HEK293 (cell line): ENCODE results near the gene LAMC3.

ENCODE experiments used
- CTCF ChIA-PET: fragments of 350-600 bp; formaldehyde crosslinking; extraction: SDS; loops from one replicate; lab custom pipeline; 2021; ENCODE audit warnings: antibody characterized with exemption; lab: Yijun Ruan, JAX
- POLR2A ChIA-PET: fragments of 300-600 bp; formaldehyde crosslinking; extraction: SDS; loops from one replicate; lab custom pipeline; 2020; ENCODE audit warnings: antibody characterized with exemption, inconsistent platforms; lab: Yijun Ruan, JAX
- H3K27ac ChIP-seq: fragments of 200-500 bp; sonication (Bioruptor generic); 2 replicates; pipeline ENCODE4 v1.5.1; 2014; ENCODE audit warnings: low read depth, low read length, control low read depth, inconsistent platforms; ENCODE audit errors: extremely low read depth
- H3K36me3 ChIP-seq, 2 experiments: fragments of 200-500 bp in 1 of 2; sonication (Bioruptor generic) in 1 of 2; 1 replicate in 1 of 2; 2 replicates in 1 of 2; pipeline ENCODE4 v1.5.1; 2014 to 2017; ENCODE audit warnings: inconsistent platforms in 2 of 2, low read length in 2 of 2; ENCODE audit not compliant: control insufficient read depth in 2 of 2, insufficient read depth in 1 of 2
- H3K4me1 ChIP-seq: fragments of 200-500 bp; sonication (Bioruptor generic); 2 replicates; pipeline ENCODE4 v1.5.1; 2014; ENCODE audit warnings: mild to moderate bottlenecking, low read length, inconsistent platforms; ENCODE audit not compliant: control insufficient read depth, insufficient read depth
- H3K4me3 ChIP-seq: 2 replicates; pipeline ENCODE4 v1.5.1; 2011; ENCODE audit warnings: low read depth, mild to moderate bottlenecking, control low read depth, low read length, moderate library complexity
- H3K9me3 ChIP-seq: fragments of 200-500 bp; sonication (Bioruptor generic); 2 replicates; pipeline ENCODE4 v1.5.1; 2014; ENCODE audit warnings: low read depth, low read length, inconsistent platforms; ENCODE audit not compliant: control insufficient read depth, insufficient read depth
- BCL11B ChIP-seq: fragments of 450-650 bp; formaldehyde crosslinking; IDR thresholded peaks from 2 replicates; pipeline ENCODE4 v1.5.1; 2016; ENCODE audit warnings: low read depth, missing biosample characterization, missing genetic modification characterization
- EGR2 ChIP-seq: fragments of 450-650 bp; formaldehyde crosslinking; IDR thresholded peaks from 2 replicates; pipeline ENCODE4 v1.5.1; 2016; ENCODE audit warnings: low read depth, missing biosample characterization, missing genetic modification characterization
- OSR2 ChIP-seq: fragments of 450-650 bp; formaldehyde crosslinking; IDR thresholded peaks from 2 replicates; pipeline ENCODE4 v1.5.1; 2016; ENCODE audit warnings: missing biosample characterization, missing genetic modification characterization
- PRDM10 ChIP-seq: fragments of 450-650 bp; formaldehyde crosslinking; IDR thresholded peaks from 2 replicates; pipeline ENCODE4 v1.5.1; 2016; ENCODE audit warnings: missing biosample characterization, missing genetic modification characterization
- ZBTB10 ChIP-seq: fragments of 450-650 bp; formaldehyde crosslinking; IDR thresholded peaks from 2 replicates; pipeline ENCODE4 v1.5.1; 2016; ENCODE audit warnings: missing biosample characterization, missing genetic modification characterization
- ZFP41 ChIP-seq: fragments of 450-650 bp; formaldehyde crosslinking; IDR thresholded peaks from 2 replicates; pipeline ENCODE4 v1.5.1; 2016; ENCODE audit warnings: missing biosample characterization, missing genetic modification characterization, borderline replicate concordance
- ZNF280C ChIP-seq: fragments of 450-650 bp; formaldehyde crosslinking; IDR thresholded peaks from 2 replicates; pipeline ENCODE4 v1.5.1; 2016; ENCODE audit warnings: missing biosample characterization, missing genetic modification characterization
- ZNF354C ChIP-seq: fragments of 450-650 bp; formaldehyde crosslinking; IDR thresholded peaks from 2 replicates; pipeline ENCODE4 v1.5.1; 2016; ENCODE audit warnings: missing biosample characterization, missing genetic modification characterization, low read depth, borderline replicate concordance
- ZNF366 ChIP-seq: fragments of 450-650 bp; formaldehyde crosslinking; conservative IDR thresholded peaks from 2 replicates; pipeline ENCODE4 v1.5.1; 2016; ENCODE audit warnings: missing biosample characterization, missing genetic modification characterization
- ZNF510 ChIP-seq: fragments of 450-650 bp; formaldehyde crosslinking; IDR thresholded peaks from 2 replicates; pipeline ENCODE4 v1.5.1; 2018; ENCODE audit warnings: mild to moderate bottlenecking, missing genetic modification characterization, missing biosample characterization; ENCODE audit not compliant: insufficient replicate concordance
- ZNF513 ChIP-seq: fragments of 450-650 bp; IDR thresholded peaks from 2 replicates; pipeline ENCODE4 v1.5.1; 2018; ENCODE audit warnings: missing biosample characterization, missing genetic modification characterization
- ZNF544 ChIP-seq: fragments of 450-650 bp; formaldehyde crosslinking; IDR thresholded peaks from 2 replicates; pipeline ENCODE4 v1.5.0; 2017; ENCODE audit warnings: missing biosample characterization, missing genetic modification characterization
- ZNF561 ChIP-seq: fragments of 450-650 bp; IDR thresholded peaks from 2 replicates; pipeline ENCODE4 v1.5.1; 2018; ENCODE audit warnings: missing biosample characterization, missing genetic modification characterization, borderline replicate concordance
- ZNF571 ChIP-seq: fragments of 450-650 bp; formaldehyde crosslinking; IDR thresholded peaks from 2 replicates; pipeline ENCODE4 v1.5.0; 2017; ENCODE audit warnings: missing biosample characterization, missing genetic modification characterization
- ZNF621 ChIP-seq: fragments of 450-650 bp; formaldehyde crosslinking; IDR thresholded peaks from 2 replicates; pipeline ENCODE4 v1.5.1; 2017; ENCODE audit warnings: missing biosample characterization, missing genetic modification characterization
- ZNF830 ChIP-seq: fragments of 450-650 bp; IDR thresholded peaks from 2 replicates; pipeline ENCODE4 v1.5.0; 2018; ENCODE audit warnings: missing biosample characterization, missing genetic modification characterization, low read depth, mild to moderate bottlenecking, moderate library complexity
- ZSCAN23 ChIP-seq: fragments of 450-650 bp; formaldehyde crosslinking; IDR thresholded peaks from 2 replicates; pipeline ENCODE4 v1.5.1; 2016; ENCODE audit warnings: missing biosample characterization, missing genetic modification characterization

The LAMC3 gene

GRCh38 chr9:131062969-131063368, 54.0 kb downstream of the LAMC3 start (continued):
- no peak for TF ChIP-seq PRDM10 (tag by site-specific recombination)
- TF ChIP-seq ZNF354C (tag by site-specific recombination), result no peak
- TF ChIP-seq ZNF510 (tag by site-specific recombination), result no peak
- no peak for TF ChIP-seq EGR2 (tag by site-specific recombination)

- POLR2A ChIA-PET, result no interaction called here
- no peaks in the 10 kb centered on the region for H3K9me3 ChIP-seq
- TF ChIP-seq ZNF621, result no peak
- TF ChIP-seq OSR2 (tag by site-specific recombination), result no peak
- TF ChIP-seq ZSCAN23 (tag by site-specific recombination), result no peak
- TF ChIP-seq ZNF544 (tag by site-specific recombination), result no peak
- TF ChIP-seq ZNF561 (tag by site-specific recombination), result no peak
- TF ChIP-seq ZFP41 (tag by site-specific recombination), result no peak
- no peak for TF ChIP-seq ZNF571 (tag by site-specific recombination)
- no peak for TF ChIP-seq ZNF280C (tag by site-specific recombination)
- TF ChIP-seq ZNF366, result 0 out of 2 replicates have a peak, but pooled peaks have one; percentile 23
- TF ChIP-seq ZNF830 (tag by site-specific recombination), result no peak
- no peak for TF ChIP-seq ZBTB10 (tag by site-specific recombination)
- TF ChIP-seq ZNF513 (tag by site-specific recombination), result peak; percentile 96
- TF ChIP-seq BCL11B (tag by site-specific recombination), result no peak
- TF ChIP-seq, all 188 proteins: peak for 2
- CTCF ChIA-PET, result no interaction called here
- no peaks in the 10 kb centered on the region for H3K4me1 ChIP-seq
- H3K27ac ChIP-seq, result no peak overlapping the region
- H3K4me3 ChIP-seq, result no peak overlapping the region
- no peaks in the 10 kb centered on the region for H3K36me3 ChIP-seq
Observed at GRCh38 chr9:131065599-131065998, 56.6 kb downstream of the LAMC3 start.
